CD14-positive monocyte (primary cell): Measurements from ENCODE around the gene MAST1. TPM values are rescaled to one million over a fixed set of nuclear protein-coding genes. Genes with fewer than 3 reads are reported as not detected.

Source experiments
- DNase-seq, 3 donors: peaks; one replicate each; pipeline ENCODE4 v3.0.0-alpha.2; 2011 to 2022
- H2AFZ ChIP-seq: 2 replicates; pipeline ENCODE4 v1.6.0; 2012; ENCODE audit warnings: mild to moderate bottlenecking, low read depth, low read length, inconsistent platforms; ENCODE audit not compliant: insufficient read depth, poor library complexity, severe bottlenecking
- H3K27ac ChIP-seq, 2 donors: 1 replicate in 1 of 2; 2 replicates in 1 of 2; pipeline ENCODE4 v1.5.1; 2012 to 2013; ENCODE audit warnings: low read length in 2 of 2, control low read depth in 1 of 2, inconsistent platforms in 1 of 2, low read depth in 1 of 2, mild to moderate bottlenecking in 1 of 2
- H3K27me3 ChIP-seq, 2 donors: one replicate each; pipeline versions ENCODE4 v1.6.0 to v1.6.1; 2011 to 2013; ENCODE audit warnings: low read length in 2 of 2; ENCODE audit not compliant: control insufficient read depth in 2 of 2, insufficient read depth in 2 of 2
- H3K36me3 ChIP-seq, 2 donors: replicated peaks in 1 of 2; 1 replicate in 1 of 2; 2 replicates in 1 of 2; pipeline versions ENCODE4 v1.5.1 to v1.6.1; 2012 to 2013; ENCODE audit warnings: low read length in 2 of 2, control low read depth in 1 of 2, inconsistent platforms in 1 of 2, mild to moderate bottlenecking in 1 of 2; ENCODE audit not compliant: insufficient read depth in 2 of 2, control insufficient read depth in 1 of 2
- H3K4me1 ChIP-seq, 2 donors: 1 replicate in 1 of 2; 2 replicates in 1 of 2; pipeline versions ENCODE4 v1.5.1 to v1.6.1; 2012 to 2013; ENCODE audit warnings: low read length in 2 of 2, control low read depth in 1 of 2, inconsistent platforms in 1 of 2, mild to moderate bottlenecking in 1 of 2, moderate library complexity in 1 of 2; ENCODE audit not compliant: insufficient read depth in 2 of 2, control insufficient read depth in 1 of 2
- H3K4me2 ChIP-seq: replicated peaks from 2 replicates; pipeline ENCODE3; 2012; ENCODE audit warnings: low read length, moderate library complexity, mild to moderate bottlenecking; ENCODE audit not compliant: poor library complexity, severe bottlenecking; ENCODE audit errors: extremely low read depth
- H3K4me3 ChIP-seq, 3 experiments: fragments of 200-600 bp in 1 of 3; sonication (generic) in 1 of 3; replicated peaks in 1 of 3; 1 replicate in 2 of 3; 2 replicates in 1 of 3; pipeline ENCODE4 v1.5.1; 2011 to 2013; ENCODE audit warnings: low read length in 3 of 3, mild to moderate bottlenecking in 3 of 3, control low read depth in 2 of 3, low read depth in 2 of 3, inconsistent platforms in 1 of 3, moderate library complexity in 1 of 3
- H3K79me2 ChIP-seq: 2 replicates; pipeline ENCODE4 v1.6.0; 2012; ENCODE audit warnings: mild to moderate bottlenecking, control low read depth, inconsistent platforms, low read length, moderate library complexity; ENCODE audit not compliant: insufficient read depth
- H3K9ac ChIP-seq: 2 replicates; pipeline ENCODE4 v1.6.0; 2017; ENCODE audit warnings: low read length, mild to moderate bottlenecking; ENCODE audit not compliant: insufficient read depth, poor library complexity, severe bottlenecking
- H3K9me3 ChIP-seq, 2 donors: replicated peaks in 1 of 2; 1 replicate in 1 of 2; 2 replicates in 1 of 2; pipeline versions ENCODE4 v1.5.1 to v1.6.1; 2012 to 2013; ENCODE audit warnings: low read length in 2 of 2, control low read depth in 1 of 2; ENCODE audit not compliant: control insufficient read depth in 1 of 2, insufficient read depth in 1 of 2
- H4K20me1 ChIP-seq: 2 replicates; pipeline ENCODE4 v1.6.0; 2012; ENCODE audit warnings: mild to moderate bottlenecking, low read length, control low read depth, moderate library complexity; ENCODE audit not compliant: insufficient read depth
- H3K27ac Mint-ChIP-seq, 7 donors: one replicate each; pipeline ENCODE4 v1.8.0; 2020; ENCODE audit warnings: mild to moderate bottlenecking in 7 of 7, mixed read lengths in 7 of 7, moderate library complexity in 6 of 7, inconsistent platforms in 2 of 7
- H3K27me3 Mint-ChIP-seq, 3 donors: one replicate each; pipeline ENCODE4 v1.8.0; 2021 to 2022; ENCODE audit warnings: low read depth in 3 of 3, mild to moderate bottlenecking in 3 of 3, mixed read lengths in 3 of 3, moderate library complexity in 3 of 3, inconsistent platforms in 1 of 3
- H3K36me3 Mint-ChIP-seq, 2 donors: one replicate each; pipeline ENCODE4 v1.8.0; 2020; ENCODE audit warnings: mixed read lengths in 2 of 2, inconsistent platforms in 1 of 2, mild to moderate bottlenecking in 1 of 2
- H3K4me1 Mint-ChIP-seq: one replicate; pipeline ENCODE4 v1.8.0; 2020; ENCODE audit warnings: mild to moderate bottlenecking, mixed read lengths
- H3K4me3 Mint-ChIP-seq, 2 donors: one replicate each; pipeline ENCODE4 v1.8.0; 2020; ENCODE audit warnings: mild to moderate bottlenecking in 2 of 2, mixed read lengths in 2 of 2, moderate library complexity in 1 of 2
- H3K9me3 Mint-ChIP-seq, 7 donors: one replicate each; pipeline ENCODE4 v1.8.0; 2020 to 2022; ENCODE audit warnings: mixed read lengths in 7 of 7, mild to moderate bottlenecking in 6 of 7, moderate library complexity in 6 of 7, inconsistent platforms in 2 of 7
- WGBS: methylation state at CpG from one replicate; pipeline ENCODE4 v1.1.5; 2013; ENCODE audit warnings: missing lambda C conversion rate; ENCODE audit not compliant: insufficient coverage; 5-methylcytosine and 5-hydroxymethylcytosine counted together
- intact Hi-C, 2 donors: fragments of 100-400 bp; cut with micrococcal nuclease; formaldehyde crosslinking; loops; one replicate each; pipeline versions ENCODE4 v1.15.0 to v1.15.1; 2023
- polyA plus RNA-seq, 3 donors: library from polyadenylated mRNA; depleted of rRNA in 1 of 3; unstranded in 2 of 3; stranded (reverse) in 1 of 3; fragments of 300-500 nt in 2 of 3; fragments of >200 nt in 1 of 3; fragmentation: Illumina TruSeq in 2 of 3; gene quantifications; 1 replicate in 2 of 3; 2 replicates in 1 of 3; pipeline ENCODE4 v1.2.3, GENCODE V29; 2012 to 2021
- TF ChIP-seq, protein P1 (sequence below): fragments of 200-600 bp; IDR thresholded peaks from one replicate; pipeline ENCODE4 v1.8.0; 2022; ENCODE audit warnings: antibody characterized with exemption, mild to moderate bottlenecking

Gene MAST1
- polyA plus RNA-seq, 3 donors = 0.28 to 3.6 (median 1.1) TPM

DNA sequence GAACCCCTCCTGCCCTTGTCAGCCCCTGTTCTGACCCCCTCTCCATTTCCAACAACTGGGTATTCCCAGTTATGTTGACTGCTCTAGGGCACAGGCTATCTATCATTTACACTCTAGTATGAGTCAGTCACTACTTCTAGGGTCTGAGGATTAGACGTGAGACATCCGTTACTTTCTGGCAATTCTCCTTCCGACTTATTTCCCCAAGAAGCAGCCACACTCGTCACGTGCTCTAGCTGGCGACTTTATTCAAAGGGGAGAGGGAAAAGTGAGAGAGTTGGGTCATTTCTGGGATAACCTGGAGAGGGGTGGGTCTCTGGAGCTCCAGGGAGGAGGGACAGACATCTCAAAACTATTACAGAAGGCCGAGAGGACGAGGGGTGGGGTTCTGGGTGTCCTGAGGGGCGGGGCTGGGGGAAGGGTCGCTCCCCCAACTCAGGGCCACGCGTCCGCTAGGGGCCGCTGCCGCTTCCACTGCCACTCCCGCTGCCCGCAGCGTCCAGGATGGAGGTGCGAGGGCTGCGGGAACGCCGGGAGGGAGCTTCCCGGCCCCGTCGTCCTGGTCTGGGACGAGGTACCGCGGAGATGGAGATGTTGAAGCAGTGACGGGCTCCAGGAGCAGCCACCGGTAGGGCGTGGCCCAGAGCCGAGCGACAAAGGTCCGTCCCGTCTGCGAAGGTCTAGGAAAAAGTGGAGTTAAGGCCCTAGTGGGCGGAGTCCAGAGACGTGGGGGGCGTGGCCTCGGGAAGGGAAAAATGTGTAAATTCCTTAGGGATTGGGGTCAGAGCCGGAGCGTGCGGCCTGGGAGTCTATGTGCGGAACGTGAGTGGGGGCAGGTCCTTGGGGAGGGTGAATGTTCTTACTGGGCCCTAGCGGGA lies 12.8 kb upstream of the MAST1 start:
- H3K4me3 ChIP-seq = peak overlapping the region in 1 of 3 experiments; percentile 21
- H3K4me3 Mint-ChIP-seq = peak overlapping the region; percentile 20 to 76
- peaks cover 0 to 13% (median 7%) of the 10 kb centered on the region in 7 donors for H3K9me3 Mint-ChIP-seq
- H3K27ac Mint-ChIP-seq = peak overlapping the region in 1 of 7 donors; percentile 82
- peaks cover 2 to 34% of the 10 kb centered on the region in 2 donors for H3K27me3 ChIP-seq
- peaks cover 14% of the 10 kb centered on the region for H3K4me1 Mint-ChIP-seq
- H3K27ac ChIP-seq = no peak overlapping the region
- TF ChIP-seq, protein P1, sequence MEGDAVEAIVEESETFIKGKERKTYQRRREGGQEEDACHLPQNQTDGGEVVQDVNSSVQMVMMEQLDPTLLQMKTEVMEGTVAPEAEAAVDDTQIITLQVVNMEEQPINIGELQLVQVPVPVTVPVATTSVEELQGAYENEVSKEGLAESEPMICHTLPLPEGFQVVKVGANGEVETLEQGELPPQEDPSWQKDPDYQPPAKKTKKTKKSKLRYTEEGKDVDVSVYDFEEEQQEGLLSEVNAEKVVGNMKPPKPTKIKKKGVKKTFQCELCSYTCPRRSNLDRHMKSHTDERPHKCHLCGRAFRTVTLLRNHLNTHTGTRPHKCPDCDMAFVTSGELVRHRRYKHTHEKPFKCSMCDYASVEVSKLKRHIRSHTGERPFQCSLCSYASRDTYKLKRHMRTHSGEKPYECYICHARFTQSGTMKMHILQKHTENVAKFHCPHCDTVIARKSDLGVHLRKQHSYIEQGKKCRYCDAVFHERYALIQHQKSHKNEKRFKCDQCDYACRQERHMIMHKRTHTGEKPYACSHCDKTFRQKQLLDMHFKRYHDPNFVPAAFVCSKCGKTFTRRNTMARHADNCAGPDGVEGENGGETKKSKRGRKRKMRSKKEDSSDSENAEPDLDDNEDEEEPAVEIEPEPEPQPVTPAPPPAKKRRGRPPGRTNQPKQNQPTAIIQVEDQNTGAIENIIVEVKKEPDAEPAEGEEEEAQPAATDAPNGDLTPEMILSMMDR = peak; percentile 61
- peak in 2 of 3 donors; percentile 22 to 39 for DNase-seq
- H3K9me3 ChIP-seq = no peaks in the 10 kb centered on the region
- no peaks in the 10 kb centered on the region for H4K20me1 ChIP-seq
- no peaks in the 10 kb centered on the region for H3K36me3 ChIP-seq
- peak overlapping the region; percentile 69 for H2AFZ ChIP-seq
- intact Hi-C loops = no loop called here
- no peaks in the 10 kb centered on the region for H3K36me3 Mint-ChIP-seq
- peaks cover 29 to 59% (median 31%) of the 10 kb centered on the region in 3 donors for H3K27me3 Mint-ChIP-seq
- WGBS = 9% methylated on average over 38 of the region's 46 CpGs
- no peak overlapping the region for H3K9ac ChIP-seq
- H3K79me2 ChIP-seq = no peaks in the 10 kb centered on the region
- peak overlapping the region; percentile 46 for H3K4me2 ChIP-seq
- peaks cover 7% of the 10 kb centered on the region in 2 donors for H3K4me1 ChIP-seq

DNA sequence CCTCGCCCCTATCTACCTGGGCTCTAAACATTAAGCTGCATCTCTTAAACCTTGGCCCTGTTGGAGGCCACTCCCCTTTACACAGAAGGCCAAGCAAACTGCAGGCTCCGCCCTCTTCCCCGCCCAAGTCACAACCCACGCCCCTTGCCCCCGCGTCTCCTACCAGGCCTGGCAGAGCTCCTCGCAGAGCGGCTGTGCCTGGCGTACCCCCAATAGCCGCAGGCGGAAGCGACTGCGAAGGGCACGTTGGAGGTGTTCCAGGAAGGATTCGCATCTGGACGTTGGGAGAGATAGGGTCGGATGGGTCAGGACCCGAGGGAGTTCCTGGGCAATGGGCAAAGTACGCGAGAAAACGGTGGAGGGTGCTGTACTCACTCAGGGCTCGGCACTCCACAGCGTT lies 9.8 kb upstream of the MAST1 start:
- Histone ChIP-seq H4K20me1 (no peaks in the 10 kb centered on the region), H2AFZ (no peak overlapping the region), H3K9me3 (peaks cover 0 to 7% of the 10 kb centered on the region in 2 donors), H3K27ac (no peak overlapping the region), H3K79me2 (no peaks in the 10 kb centered on the region), H3K36me3 (no peaks in the 10 kb centered on the region), H3K27me3 (peaks cover 16 to 62% of the 10 kb centered on the region in 2 donors), H3K4me1 (peaks cover 10 to 12% of the 10 kb centered on the region in 2 donors), H3K4me3 (no peak overlapping the region), H3K9ac (no peak overlapping the region), H3K4me2 (no peak overlapping the region)
- H3K4me1 Mint-ChIP-seq = peaks cover 21% of the 10 kb centered on the region
- H3K4me3 Mint-ChIP-seq = peak overlapping the region in 1 of 2 donors; percentile 73
- H3K9me3 Mint-ChIP-seq = peaks cover 1 to 10% (median 6%) of the 10 kb centered on the region in 7 donors
- intact Hi-C loops = no loop called here
- H3K27ac Mint-ChIP-seq = no peak overlapping the region
- WGBS = 7% methylated on average over 21 of the region's 23 CpGs
- peaks cover 57 to 84% (median 58%) of the 10 kb centered on the region in 3 donors for H3K27me3 Mint-ChIP-seq
- TF ChIP-seq, protein P1 = no peak
- H3K36me3 Mint-ChIP-seq = peaks cover 3 to 6% of the 10 kb centered on the region in 2 donors
- no peak for DNase-seq
